Measurements from ENCODE around the gene HTT.

HTT gene

DNA sequence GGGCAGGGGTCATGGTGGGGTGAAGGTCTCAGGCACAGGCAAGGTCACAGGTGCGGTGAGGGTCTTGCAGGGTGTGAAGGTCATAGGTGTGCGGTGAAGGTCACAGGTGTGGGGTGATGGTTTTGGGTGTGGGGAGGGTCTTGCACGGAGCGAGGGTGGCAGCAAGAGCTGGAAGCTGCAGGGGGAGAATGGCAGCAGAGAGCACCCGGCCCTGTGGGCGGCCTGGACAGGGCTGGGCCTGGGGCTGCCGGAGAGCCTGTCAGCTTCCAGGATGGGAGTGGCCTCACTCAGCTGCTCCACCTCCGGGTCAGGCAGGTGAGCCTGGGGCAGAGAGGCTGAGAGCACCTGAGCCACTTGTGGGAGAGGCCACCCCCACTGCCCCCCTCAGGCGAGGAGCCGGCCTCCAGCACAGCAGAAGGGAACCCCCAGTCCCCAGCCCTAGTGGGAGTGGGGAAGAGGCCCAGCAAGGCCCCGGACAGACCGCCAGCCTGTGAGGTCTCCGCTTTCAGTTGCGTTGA lies 176.0 kb downstream of the HTT start:
- no peak for DNase-seq (ENCODE audit: low spot score)

DNA sequence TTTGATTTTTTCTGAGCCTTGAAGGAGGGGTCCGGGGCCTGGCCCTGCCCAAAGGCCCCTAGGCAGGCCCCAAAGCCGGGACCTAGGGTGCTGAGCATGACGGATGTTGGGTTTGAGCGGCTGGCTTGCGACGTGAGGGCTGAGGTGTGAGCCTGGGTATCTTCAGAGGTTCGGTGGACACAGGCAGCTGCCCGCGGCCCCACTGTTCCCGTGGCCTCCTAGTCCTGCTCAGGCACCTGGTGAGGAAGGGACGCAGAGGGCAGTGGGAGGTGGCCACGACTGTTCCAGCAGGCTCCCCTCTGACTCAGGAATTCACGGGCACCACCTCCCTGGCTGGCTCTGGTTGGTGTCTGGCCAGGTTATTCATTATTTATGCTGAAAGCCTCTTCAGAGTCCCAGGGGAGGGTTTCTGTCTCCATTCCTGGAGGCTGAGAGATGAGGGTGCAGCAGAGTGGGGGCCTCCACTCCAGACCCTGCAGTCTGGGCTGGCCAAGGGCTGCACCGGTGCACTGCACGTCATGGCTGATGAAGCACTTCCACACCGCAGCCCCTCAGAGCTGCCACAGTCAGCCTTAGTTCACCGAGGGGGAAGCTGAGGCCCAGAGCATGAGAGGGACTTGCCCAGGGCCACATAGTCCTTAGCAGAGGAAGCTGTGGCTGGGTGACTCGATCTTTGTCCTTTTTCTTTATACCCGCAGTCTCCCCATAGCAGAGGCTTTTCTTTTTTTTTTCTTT lies 176.6 kb downstream of the HTT start:
- no peak for DNase-seq (ENCODE audit: low spot score)

DNA sequence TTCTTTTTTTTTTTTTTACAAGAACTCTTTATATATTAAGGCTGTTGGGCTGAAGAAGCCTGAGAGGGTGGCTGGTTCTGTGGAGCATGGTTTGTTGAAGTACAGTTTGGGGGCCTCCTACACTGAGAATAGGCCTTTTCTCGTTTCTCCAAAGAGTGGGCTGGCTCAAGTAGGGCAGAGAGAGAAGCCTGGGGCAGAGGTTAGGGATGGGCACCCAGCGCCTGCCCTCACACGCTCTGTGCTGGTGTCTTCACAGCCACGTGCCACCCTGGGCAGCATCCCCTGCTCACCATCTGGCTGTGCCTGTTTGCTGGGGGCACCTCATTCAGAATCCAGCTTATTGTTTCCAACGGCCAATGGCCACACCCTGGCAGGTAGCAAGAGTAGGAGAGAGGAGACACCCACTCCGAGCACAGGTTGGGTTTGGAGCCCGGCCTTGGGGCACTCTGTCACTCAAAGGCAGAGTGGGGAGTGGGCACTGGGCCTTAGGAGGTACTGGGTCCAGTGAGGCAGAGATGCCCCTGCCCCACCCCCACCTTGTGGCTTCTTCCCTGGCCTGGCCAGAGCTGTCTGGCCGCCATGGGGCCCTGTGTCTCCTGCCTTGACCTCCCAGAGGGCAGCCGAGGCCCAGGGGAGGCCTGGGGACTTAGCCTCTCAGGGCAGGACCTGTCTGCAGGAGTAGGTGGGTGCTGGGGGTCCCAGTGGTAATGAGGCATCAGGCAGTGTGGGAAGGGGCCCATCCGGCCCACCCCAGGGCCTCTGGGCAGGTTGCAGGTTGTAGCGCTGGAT lies 177.4 kb downstream of the HTT start:
- no peak for DNase-seq (ENCODE audit: low spot score)

DNA sequence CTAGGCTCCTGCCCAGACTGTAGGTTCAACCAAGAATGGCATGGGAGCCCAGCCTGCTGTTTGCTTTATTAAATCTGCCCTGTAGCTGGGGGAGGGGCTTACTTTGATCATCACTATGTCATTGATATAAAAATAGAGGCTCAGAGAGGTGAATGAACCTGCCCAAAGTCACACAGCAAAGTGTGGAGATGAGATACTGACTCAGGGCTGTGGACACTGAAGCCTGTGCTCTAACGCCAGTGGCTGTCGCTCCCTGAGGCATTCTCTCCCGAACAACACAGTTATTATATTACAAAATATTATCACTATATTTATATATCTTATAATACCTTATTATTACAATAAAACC lies 178.0 kb downstream of the HTT start:
- DNase-seq (ENCODE audit: low spot score) = no peak

DNA sequence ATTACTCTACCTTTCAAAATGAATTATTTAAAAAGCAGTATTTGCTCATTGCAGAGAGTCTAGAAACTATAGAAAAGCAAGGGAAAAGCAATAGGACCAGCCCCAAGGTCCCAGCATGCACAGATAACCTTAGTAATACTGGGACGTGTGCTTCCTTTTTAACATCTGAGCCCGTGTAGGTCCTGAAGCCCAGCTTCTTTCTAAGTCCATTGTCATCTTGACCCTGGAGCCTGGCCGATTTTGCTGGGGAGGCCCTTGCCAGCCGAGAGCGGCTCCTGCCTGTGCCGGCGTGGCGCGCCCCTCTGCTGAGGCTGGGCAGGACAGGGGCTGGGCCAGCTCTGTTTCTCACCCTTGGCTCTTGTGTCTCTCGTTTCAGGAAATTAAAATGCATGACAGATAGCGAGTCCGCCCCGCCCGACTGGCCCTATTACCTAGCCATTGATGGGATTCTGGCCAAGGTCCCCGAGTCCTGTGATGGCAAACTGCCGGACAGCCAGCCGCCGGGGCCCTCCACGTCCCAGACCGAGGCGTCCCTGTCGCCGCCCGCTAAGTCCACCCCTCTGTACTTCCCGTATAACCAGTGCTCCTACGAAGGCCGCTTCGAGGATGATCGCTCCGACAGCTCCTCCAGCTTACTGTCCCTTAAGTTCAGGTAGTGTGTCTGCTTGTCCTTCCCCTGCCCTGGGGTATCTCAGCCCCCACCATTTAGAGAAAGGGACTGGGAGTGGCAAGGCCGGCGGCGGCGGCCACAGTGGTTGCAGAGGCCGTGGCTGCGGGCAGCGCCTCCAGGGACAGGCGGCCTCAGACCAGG lies 178.6 kb downstream of the HTT start:
- no peak for DNase-seq (ENCODE audit: low spot score)

DNA sequence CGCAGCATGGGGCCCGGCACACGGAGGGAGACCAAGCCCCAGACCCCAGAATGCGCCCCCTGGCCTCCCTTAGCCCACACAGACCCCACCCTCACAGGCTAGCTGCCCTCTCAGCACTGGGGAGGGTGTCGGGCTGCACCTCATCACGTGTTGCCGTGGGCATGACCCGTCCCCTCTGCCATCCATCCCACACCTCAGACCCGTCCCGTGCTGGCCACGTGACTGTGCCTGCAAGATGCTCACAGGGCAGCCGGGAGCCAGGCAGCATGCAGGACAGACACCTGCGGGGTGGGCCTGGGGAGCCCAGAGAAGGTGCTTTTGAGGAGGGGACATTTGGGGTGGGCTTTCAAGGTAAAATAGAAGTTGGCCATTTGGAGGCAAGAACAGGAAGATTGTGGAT lies 179.3 kb downstream of the HTT start:
- no peak for DNase-seq (ENCODE audit: low spot score)

DNA sequence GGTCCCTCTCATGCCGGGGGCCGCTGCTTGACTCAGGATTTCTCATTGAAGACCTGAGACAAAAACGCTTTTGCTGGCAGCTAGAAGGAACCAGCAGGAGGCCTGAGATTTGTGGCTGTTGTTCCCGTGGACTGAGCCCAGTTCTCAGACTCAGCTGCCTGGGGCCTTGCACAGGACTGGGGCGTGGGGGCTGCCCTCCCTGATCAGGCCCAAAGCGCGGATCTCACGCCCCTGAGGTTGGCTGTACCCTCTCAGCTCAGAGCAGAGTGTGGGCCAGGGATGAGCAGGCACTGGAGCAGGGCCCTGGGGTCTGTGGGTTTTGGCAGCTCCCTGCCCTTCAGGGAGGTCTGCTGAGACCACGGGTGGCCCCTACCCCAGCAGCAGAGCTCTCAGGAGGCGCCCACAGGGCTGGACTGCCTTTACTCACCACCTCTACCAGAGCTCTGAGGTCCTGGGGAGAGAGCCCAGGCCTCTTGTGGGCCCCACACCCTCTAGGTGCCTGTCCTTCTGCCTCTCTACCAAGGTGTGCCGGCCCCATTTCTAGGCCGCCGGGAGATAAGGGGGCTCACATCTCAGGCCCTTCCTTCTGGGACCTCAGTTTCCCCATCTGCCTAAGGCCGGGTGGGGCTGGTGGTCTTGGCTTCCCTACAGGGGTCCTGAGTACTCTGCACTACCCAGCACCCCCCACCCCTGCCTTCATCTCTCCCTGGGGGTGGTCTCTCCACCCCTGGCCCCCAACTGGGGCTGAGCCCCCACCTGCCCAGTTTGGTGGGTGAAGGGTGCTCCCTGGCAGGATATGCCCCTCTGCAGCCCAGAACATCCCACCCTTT lies 180.0 kb downstream of the HTT start:
- DNase-seq (ENCODE audit: low spot score) = no peak

DNA sequence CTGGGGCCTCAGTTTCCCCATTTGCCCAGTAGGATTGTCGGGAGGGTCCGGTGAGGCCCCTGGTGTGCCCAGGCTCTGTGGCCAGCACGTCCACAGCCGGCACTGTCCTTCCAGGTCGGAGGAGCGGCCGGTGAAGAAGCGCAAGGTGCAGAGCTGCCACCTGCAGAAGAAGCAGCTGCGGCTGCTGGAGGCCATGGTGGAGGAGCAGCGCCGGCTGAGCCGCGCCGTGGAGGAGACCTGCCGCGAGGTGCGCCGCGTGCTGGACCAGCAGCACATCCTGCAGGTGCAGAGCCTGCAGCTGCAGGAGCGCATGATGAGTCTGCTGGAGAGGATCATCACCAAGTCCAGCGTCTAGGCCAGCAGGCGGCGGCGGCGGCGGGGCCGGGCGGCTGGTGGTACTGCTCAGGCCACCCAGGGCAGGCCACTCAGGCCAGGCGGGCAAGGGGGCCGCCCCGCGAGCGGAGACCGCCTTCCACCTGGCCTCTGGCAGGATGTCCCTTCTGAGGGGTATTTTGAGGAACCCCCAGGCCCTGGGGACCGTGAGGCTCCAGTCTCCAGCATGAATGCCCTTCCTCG lies 181.2 kb downstream of the HTT start:
- DNase-seq (ENCODE audit: low spot score) = no peak

DNA sequence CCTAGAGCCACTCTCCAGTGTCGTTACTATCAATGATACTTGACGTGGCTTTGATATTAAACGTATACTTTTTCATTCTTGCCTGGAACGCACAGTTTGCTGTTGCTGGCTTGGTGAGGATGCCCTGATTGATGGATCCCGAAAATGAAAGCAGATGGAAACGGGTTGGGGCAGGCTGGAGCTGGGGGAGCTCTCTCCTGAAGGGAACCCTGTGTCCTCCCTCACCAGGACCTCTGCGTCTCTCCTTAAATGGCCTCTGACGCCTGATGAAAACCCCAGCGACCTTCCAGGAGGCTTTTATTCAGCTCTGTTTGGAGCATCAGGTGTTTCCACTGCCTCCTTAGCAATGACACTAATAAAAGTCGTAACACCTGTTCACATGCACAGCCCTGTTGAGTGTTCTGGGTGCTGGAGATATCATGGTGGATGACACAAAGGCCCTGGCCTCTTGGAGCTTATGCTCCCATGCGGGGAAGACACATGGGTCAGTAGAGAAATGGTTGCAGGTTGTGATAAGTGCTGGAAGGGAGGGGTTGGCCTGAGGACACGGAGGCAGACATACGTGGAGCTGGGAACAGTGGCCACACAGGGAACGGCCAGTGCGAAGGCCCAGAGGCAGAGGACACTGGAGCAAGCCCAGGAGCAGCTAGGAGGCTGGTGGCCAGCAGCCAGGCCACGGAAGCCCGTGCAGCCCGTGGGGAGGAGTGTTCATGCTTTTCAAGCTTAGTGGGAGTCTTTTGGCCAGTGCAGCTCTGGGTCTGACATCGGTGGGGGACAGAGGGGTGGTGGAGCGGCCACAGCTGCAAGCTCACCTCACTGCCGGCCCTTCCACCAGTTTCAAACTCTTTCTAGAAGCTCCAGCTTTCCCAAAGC lies 182.0 kb downstream of the HTT start:
- no peak for DNase-seq (ENCODE audit: low spot score)

DNA sequence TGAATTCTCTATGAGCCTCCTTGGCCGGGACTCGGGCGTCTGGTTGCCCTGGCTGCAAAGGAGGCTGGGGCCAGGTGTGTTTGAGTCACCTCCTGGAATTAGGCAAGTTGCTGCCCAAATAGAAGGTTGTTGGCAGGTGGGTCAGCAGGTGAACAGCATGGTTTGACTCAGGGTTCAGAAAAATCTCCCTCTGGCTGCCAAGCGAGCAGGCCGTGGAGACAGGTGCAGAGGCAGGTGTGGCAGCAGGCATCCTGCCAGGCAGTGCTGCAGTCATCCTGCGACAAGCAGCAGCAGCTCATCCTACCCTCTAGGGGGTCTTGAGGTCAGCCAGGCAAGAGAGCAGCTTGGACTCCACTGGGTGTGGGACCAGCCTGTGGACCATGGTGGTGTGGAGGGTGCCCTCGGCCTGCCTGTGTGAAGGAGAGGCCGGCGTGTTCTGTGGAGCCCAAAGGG lies 182.6 kb downstream of the HTT start:
- DNase-seq (ENCODE audit: low spot score) = no peak

DNA sequence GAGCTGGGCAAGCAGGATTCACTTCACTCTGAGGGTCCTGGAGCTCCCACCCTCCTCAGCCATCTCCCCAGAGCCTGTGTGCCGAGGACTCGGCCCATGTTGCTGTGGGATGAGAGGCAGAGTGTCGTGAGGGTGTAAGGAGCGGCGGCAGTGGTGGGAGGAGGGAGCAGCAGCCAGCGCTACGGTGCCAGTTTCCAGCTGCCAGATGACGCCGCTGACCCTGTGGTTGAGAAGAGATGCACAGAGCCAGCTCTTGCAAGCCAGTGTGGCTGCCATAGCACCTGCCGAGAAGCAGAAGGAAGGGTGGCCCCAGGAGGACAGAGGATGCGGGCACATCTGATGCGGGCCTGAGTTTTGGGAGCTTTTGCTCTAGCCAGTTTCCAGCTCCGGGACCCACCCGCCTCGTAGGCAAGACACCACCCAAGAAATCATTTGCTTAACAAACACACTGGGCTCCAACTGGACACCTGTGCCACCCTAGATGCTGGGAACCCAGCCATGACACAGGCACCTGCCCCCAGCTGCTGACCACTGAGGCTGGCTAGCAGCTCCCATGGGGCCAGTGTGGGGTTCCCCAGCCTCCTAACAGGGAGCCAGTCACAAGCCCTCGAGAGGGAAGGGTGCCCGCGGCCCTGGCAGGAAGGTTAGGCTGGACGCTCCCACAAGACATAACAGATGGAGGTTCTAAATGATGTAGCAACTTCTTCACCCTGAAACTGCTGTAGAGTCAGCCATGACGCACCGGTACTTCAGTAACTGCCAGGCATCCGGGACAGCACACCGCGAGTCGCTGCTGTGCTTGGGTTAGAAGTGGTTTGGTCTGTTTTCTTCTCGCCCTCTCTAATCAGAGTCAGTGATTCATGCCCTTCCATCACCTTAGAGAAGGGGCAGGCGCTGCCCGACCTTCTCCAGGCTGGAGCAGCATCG lies 183.3 kb downstream of the HTT start:
- no peak for DNase-seq (ENCODE audit: low spot score)

DNA sequence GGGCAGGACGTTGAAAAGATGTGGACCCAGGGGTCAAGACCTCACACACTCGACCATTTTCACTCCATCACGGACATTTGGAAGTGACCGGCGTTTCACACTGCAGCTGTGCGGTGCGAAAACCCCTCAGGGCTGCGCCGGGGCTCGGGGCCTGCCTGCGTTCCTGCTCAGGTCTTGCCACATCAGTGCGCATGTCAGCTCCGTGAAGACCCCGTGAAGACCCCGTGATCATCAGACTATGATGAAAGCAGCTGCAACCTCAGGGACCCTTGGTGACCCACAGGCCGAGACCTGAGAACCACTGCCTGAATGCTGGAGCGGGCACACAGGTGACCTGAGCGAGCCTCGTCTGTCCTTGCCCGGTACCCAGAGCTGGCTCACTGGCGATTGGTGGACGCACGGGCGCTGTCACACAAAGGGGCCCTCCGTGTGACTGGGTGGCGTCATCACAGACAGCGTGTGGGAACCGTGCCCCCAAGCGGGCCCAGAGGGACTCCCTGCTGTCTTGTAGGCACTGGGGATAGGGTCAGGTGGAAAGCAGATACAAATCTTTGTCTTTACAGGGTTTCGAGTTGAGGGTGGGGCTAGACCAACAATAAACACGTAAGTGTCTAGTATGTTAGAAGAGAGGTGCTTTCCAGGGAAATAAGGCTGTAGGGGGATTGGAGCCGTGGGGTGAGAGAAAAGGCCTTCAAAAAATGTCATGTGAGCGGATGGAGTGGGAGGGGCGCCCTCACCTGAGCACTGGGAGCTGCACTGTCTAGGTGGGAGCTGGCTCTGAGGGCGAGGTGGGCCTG lies 187.1 kb downstream of the HTT start:
- no peak for DNase-seq (ENCODE audit: low spot score)

DNA sequence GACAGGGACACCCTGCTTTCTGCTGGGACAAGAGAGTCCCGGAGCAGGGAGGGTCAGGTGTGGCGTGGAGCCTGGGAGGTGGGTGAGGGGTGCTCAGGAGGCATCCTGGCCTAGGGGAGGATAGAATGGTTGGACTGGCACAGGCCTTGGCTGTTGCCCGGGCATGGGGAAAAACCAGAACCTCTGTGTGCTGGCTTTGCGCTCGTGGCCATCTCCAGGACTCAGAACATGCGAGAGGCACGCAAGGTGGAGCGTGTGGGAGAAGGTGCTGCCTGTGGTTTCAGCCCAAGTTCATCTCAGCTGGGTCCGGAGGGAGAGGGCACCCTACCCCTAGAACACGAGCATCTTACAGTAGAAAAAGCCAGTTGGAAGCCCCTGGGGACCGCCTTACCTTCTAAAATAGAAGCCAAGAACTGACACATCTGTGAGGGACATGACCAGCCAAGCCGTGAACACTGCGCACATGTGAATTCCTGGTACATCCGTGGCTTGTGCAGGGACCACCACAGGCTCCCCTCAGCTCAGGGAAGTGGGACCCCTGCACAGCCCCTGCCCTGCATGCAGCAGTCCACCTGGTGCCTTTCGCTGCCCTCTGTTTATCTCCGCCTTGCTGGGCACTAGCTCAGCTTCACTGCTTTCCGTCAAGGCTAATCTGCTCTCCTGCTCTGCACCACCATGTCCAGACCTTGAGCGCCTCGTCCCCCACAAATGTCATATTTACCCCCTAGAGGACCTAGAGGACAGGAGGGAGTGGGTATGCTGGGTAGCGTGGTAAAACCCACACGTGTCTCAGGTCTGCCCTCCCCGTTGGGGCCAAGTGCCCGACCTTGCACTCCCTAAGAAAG lies 187.9 kb downstream of the HTT start:
- DNase-seq (ENCODE audit: low spot score) = no peak

DNA sequence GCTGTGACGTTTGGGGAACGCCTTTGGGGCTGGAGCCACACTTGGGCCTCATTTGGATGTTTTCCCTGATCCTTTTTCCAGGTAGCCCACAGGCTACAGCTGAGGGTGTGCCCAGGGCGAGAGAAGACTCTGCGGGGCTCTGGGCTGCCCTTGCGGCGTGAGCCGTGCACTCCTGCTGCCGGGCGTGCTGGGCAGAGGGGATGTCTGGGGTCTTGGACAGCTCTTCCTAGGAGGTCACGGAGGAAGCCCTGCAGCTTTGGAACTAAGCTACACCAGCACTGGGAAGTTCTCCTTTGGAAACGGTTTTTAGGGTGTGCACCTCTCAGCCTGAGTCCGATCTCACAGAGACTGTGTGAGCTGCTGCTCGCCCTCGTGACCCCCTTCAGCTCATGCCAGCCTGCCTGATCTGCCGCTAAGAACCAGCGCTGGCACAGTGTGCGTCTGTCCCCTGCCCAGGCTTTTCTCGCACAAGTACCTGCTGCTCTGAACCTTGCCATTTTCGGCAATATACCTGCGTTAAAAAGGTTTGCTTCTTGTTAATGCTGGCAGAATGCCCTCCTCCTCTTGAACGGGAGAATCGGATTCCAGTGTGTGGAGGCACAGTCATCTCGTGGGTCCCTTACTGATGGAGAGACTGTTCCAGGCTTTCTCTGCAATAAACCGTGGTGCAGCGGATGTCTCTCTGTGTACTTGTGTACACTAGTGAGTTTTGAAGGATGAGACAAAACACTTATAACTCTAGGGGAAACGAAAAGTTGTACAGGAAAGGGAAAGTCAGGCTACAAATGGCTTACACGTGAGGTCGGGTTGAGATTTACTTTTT lies 188.8 kb downstream of the HTT start:
- no peak for DNase-seq (ENCODE audit: low spot score)

DNA sequence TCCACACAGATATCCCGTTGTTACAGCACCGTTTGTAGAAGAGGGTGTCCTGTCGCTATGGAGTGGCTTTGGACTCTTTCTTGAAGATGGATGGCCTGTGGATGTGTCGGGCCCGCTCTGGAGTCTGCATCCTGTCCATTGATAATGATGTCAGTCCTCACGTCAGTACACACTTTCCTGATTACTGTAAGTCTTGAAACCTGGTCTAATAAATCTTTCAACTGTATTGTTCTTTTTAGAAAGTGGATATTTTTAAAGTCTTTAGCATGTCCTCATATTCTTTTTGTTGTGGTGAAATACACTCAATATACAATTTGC lies 189.4 kb downstream of the HTT start:
- no peak for DNase-seq (ENCODE audit: low spot score)

DNA sequence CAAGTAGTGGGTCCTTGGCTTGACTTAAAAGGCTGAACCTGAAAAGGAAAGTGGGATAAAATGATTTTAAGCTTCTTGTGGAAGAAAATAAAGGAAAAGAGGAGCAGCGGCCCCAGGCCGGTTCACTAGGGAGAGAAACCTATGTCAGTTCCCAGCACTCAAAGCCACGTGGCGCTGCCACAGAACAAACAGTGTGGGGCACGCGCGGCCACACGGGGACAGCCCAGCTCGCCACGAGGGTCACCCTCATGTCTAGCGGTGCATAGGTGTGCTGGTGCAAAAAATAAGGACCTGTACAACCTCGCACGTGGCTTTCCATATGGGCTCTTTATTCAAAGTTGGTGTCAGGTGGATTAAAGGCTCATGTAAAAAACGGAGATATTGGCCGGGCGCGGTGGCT lies 191.6 kb downstream of the HTT start:
- no peak for DNase-seq (ENCODE audit: low spot score)
